H9 (cell line): ENCODE results near the gene PRSS2. TPM values are rescaled to one million over a fixed set of nuclear protein-coding genes. Genes with fewer than 3 reads are reported as not detected.

Experiments
- DNase-seq: peaks from one replicate; pipeline ENCODE4 v3.0.0-alpha.2; 2017
- H2AFZ ChIP-seq: one replicate; pipeline ENCODE4 v1.6.1; 2013; ENCODE audit warnings: mild to moderate bottlenecking, low read length, control low read depth, moderate library complexity
- H2AK5ac ChIP-seq: 2 replicates; pipeline ENCODE4 v1.6.1; 2013; ENCODE audit warnings: low read length, control low read depth, mixed read lengths; ENCODE audit not compliant: insufficient read length
- H2BK120ac ChIP-seq: one replicate; pipeline ENCODE4 v1.6.1; 2013; ENCODE audit warnings: low read depth, mild to moderate bottlenecking, low read length, control low read depth, inconsistent platforms; ENCODE audit not compliant: poor library complexity, severe bottlenecking
- H2BK12ac ChIP-seq: 2 replicates; pipeline ENCODE4 v1.6.1; 2013; ENCODE audit warnings: low read length, control low read depth, mixed read lengths, low read depth; ENCODE audit not compliant: insufficient read length
- H2BK15ac ChIP-seq: 2 replicates; pipeline ENCODE4 v1.6.1; 2013; ENCODE audit warnings: low read depth, low read length, control low read depth
- H2BK20ac ChIP-seq: one replicate; pipeline ENCODE4 v1.6.1; 2013; ENCODE audit warnings: low read depth, mild to moderate bottlenecking, low read length, control low read depth, inconsistent platforms; ENCODE audit not compliant: poor library complexity, severe bottlenecking
- H2BK5ac ChIP-seq: 2 replicates; pipeline ENCODE4 v1.6.1; 2013; ENCODE audit warnings: low read length, control low read depth, mixed read lengths; ENCODE audit not compliant: insufficient read length
- H3K14ac ChIP-seq: 2 replicates; pipeline ENCODE4 v1.6.1; 2013; ENCODE audit warnings: low read length, control low read depth; ENCODE audit not compliant: insufficient read depth
- H3K18ac ChIP-seq: 2 replicates; pipeline ENCODE4 v1.6.1; 2013; ENCODE audit warnings: low read depth, mild to moderate bottlenecking, mixed read lengths, low read length, control low read depth; ENCODE audit not compliant: insufficient read length
- H3K23ac ChIP-seq: 2 replicates; pipeline ENCODE4 v1.6.1; 2013; ENCODE audit warnings: low read length, control low read depth, mixed read lengths, low read depth; ENCODE audit not compliant: insufficient read length
- H3K23me2 ChIP-seq: 2 replicates; pipeline ENCODE4 v1.6.1; 2013; ENCODE audit warnings: low read depth, mild to moderate bottlenecking, mixed read lengths, low read length, control low read depth; ENCODE audit not compliant: insufficient read length, poor library complexity, severe bottlenecking
- H3K27ac ChIP-seq: 2 replicates; pipeline ENCODE4 v1.5.1; 2013; ENCODE audit warnings: low read length, control low read depth, mixed read lengths, low read depth; ENCODE audit not compliant: insufficient read length
- H3K27me3 ChIP-seq: 2 replicates; pipeline ENCODE4 v1.6.1; 2013; ENCODE audit warnings: low read length, control low read depth, inconsistent platforms; ENCODE audit not compliant: insufficient read depth
- H3K4ac ChIP-seq: 2 replicates; pipeline ENCODE4 v1.6.1; 2013; ENCODE audit warnings: low read depth, mild to moderate bottlenecking, control low read depth, inconsistent platforms, low read length, moderate library complexity
- H3K4me1 ChIP-seq: 2 replicates; pipeline ENCODE4 v1.6.1; 2013; ENCODE audit warnings: low read length, control low read depth, inconsistent platforms; ENCODE audit not compliant: insufficient read depth
- H3K4me2 ChIP-seq: 2 replicates; pipeline ENCODE4 v1.6.1; 2013; ENCODE audit warnings: low read length, control low read depth, mixed read lengths; ENCODE audit not compliant: insufficient read length, insufficient read depth
- H3K56ac ChIP-seq: 2 replicates; pipeline ENCODE4 v1.6.1; 2013; ENCODE audit warnings: low read depth, mild to moderate bottlenecking, mixed read lengths, low read length, control low read depth; ENCODE audit not compliant: insufficient read length
- H3K79me1 ChIP-seq: 2 replicates; pipeline ENCODE4 v1.6.1; 2013; ENCODE audit warnings: low read depth, mild to moderate bottlenecking, moderate library complexity, low read length, control low read depth, inconsistent platforms; ENCODE audit not compliant: insufficient read depth, poor library complexity, severe bottlenecking
- H3K79me2 ChIP-seq: 2 replicates; pipeline ENCODE4 v1.6.1; 2013; ENCODE audit warnings: low read length, control low read depth, inconsistent platforms; ENCODE audit not compliant: insufficient read depth
- H3K9ac ChIP-seq: 2 replicates; pipeline ENCODE4 v1.6.1; 2013; ENCODE audit warnings: low read length, control low read depth, mixed read lengths; ENCODE audit not compliant: insufficient read length; ENCODE audit errors: extremely low read depth
- H3K9me3 ChIP-seq: one replicate; pipeline ENCODE4 v1.6.1; 2013; ENCODE audit warnings: low read depth, low read length, inconsistent platforms; ENCODE audit not compliant: control insufficient read depth
- H3T11ph ChIP-seq: one replicate; pipeline ENCODE4 v1.6.1; 2013; ENCODE audit warnings: mild to moderate bottlenecking, low read length, control low read depth, inconsistent platforms
- H4K20me1 ChIP-seq: one replicate; pipeline ENCODE4 v1.6.1; 2013; ENCODE audit not compliant: control insufficient read depth, insufficient read length, insufficient read depth
- H4K5ac ChIP-seq: 2 replicates; pipeline ENCODE4 v1.6.1; 2013; ENCODE audit warnings: low read depth, mild to moderate bottlenecking, mixed read lengths, low read length, control low read depth; ENCODE audit not compliant: insufficient read length
- H4K8ac ChIP-seq: replicated peaks from 2 replicates; pipeline ENCODE4 v1.6.1; 2013; ENCODE audit warnings: low read length, control low read depth, mixed read lengths, low read depth; ENCODE audit not compliant: insufficient read length
- H4K91ac ChIP-seq: 2 replicates; pipeline ENCODE4 v1.6.1; 2013; ENCODE audit warnings: low read depth, mild to moderate bottlenecking, moderate library complexity, mixed read lengths, low read length, control low read depth; ENCODE audit not compliant: insufficient read length
- H3K27ac Mint-ChIP-seq, 3 experiments: 2 replicates in 2 of 3; 3 replicates in 1 of 3; pipeline ENCODE4 v1.8.0; 2020 to 2021; ENCODE audit warnings: mixed read lengths in 3 of 3, mild to moderate bottlenecking in 1 of 3, moderate library complexity in 1 of 3
- H3K27me3 Mint-ChIP-seq: 2 replicates; pipeline ENCODE4 v1.8.0; 2021; ENCODE audit warnings: low read depth, mild to moderate bottlenecking, moderate library complexity, mixed read lengths
- H3K36me3 Mint-ChIP-seq, 3 experiments: 2 replicates in 2 of 3; 3 replicates in 1 of 3; pipeline ENCODE4 v1.8.0; 2020 to 2021; ENCODE audit warnings: low read depth in 3 of 3, mixed read lengths in 3 of 3; ENCODE audit not compliant: insufficient read depth in 1 of 3
- H3K4me1 Mint-ChIP-seq, 2 experiments: 2 replicates each; pipeline ENCODE4 v1.8.0; 2020; ENCODE audit warnings: mixed read lengths in 2 of 2
- H3K4me3 Mint-ChIP-seq, 2 experiments: 2 replicates in 1 of 2; 3 replicates in 1 of 2; pipeline ENCODE4 v1.8.0; 2020 to 2021; ENCODE audit warnings: mild to moderate bottlenecking in 2 of 2, mixed read lengths in 2 of 2, moderate library complexity in 1 of 2
- H3K9me3 Mint-ChIP-seq, 2 experiments: 2 replicates in 1 of 2; 3 replicates in 1 of 2; pipeline ENCODE4 v1.8.0; 2020; ENCODE audit warnings: mild to moderate bottlenecking in 2 of 2, mixed read lengths in 2 of 2, moderate library complexity in 1 of 2
- CTCF ChIP-seq: fragments of 200-600 bp; sonication (generic); conservative IDR thresholded peaks from 3 replicates; pipeline ENCODE4 v1.8.0; 2021; ENCODE audit warnings: antibody characterized with exemption, mild to moderate bottlenecking
- WGBS: extraction: QIAGEN DNeasy Blood & Tissue Kit; methylation state at CpG from one replicate; pipeline ENCODE4 v1.1.7; 2013; ENCODE audit warnings: missing lambda C conversion rate, low lambda C conversion rate, mixed read lengths; ENCODE audit not compliant: insufficient read length; ENCODE audit errors: extremely low coverage; 5-methylcytosine and 5-hydroxymethylcytosine counted together
- total RNA-seq: library from RNA; stranded (reverse); gene quantifications from 2 replicates; pipeline ENCODE4 v1.2.1, GENCODE V29; 2021

Gene PRSS2
- total RNA-seq, 1 experiment from 2014 or later, result not detected

- Histone ChIP-seq H4K5ac (no peak overlapping the region), H3K4ac (no peak overlapping the region), H3K27me3 (no peaks in the 10 kb centered on the region), H4K91ac (no peak overlapping the region), H3K4me2 (no peak overlapping the region), H2BK5ac (no peak overlapping the region), H3K56ac (no peak overlapping the region), H2AFZ (no peak overlapping the region), H3K23me2 (no peaks in the 10 kb centered on the region), H2BK15ac (no peak overlapping the region), H3K9me3 (no peaks in the 10 kb centered on the region), H2AK5ac (no peak overlapping the region), H3K9ac (no peak overlapping the region), H3K27ac (no peak overlapping the region), H3T11ph (no peak overlapping the region), H3K18ac (no peak overlapping the region), H2BK12ac (no peak overlapping the region), H4K20me1 (no peaks in the 10 kb centered on the region), H3K4me1 (peaks cover 14% of the 10 kb centered on the region; the same call in 1 of the 2 replicates), H3K79me1 (no peaks in the 10 kb centered on the region), H2BK20ac (no peak overlapping the region), H3K23ac (no peak overlapping the region), H4K8ac (no peak overlapping the region), H3K14ac (no peak overlapping the region), H3K79me2 (no peaks in the 10 kb centered on the region), H2BK120ac (no peak overlapping the region)
- Mint-ChIP-seq H3K9me3 (no peaks in the 10 kb centered on the region; a peak in 1 of 5 replicates), H3K36me3 (peaks cover 0 to 2% (median 0%) of the 10 kb centered on the region in 3 experiments; a peak in 1 of 7 replicates), H3K27me3 (peaks cover 32% of the 10 kb centered on the region), H3K27ac (no peak overlapping the region; a peak in 1 of 7 replicates), H3K4me1 (peaks cover 33 to 41% of the 10 kb centered on the region in 2 experiments), H3K4me3 (no peak overlapping the region)
- WGBS, result no CpG with 5 or more reads among the region's 6 CpGs
- peak; percentile 81 for TF ChIP-seq CTCF
- DNase-seq, result no peak
These were observed 40.5 kb downstream of the PRSS2 start for GRCh38 chr7:142811154-142811737.
